GM21381 (cell line): ENCODE measurements around the gene ZBTB17.
"Not testable (repeated sequence)": the region's sequence is repeated elsewhere in the genome, so short reads cannot be mapped to it uniquely, and the experiment has no call there.

ENCODE experiments used
- ATAC-seq: cut with Tn5 transposase; IDR thresholded peaks from one replicate; pipeline ENCODE4 v1.9.1; 2021; ENCODE audit warnings: mild to moderate bottlenecking, moderate library complexity; ENCODE audit not compliant: unreplicated experiment

The ZBTB17 gene

GRCh38 chr1:15975805-15976680 lies at the start of gene ZBTB17:
TSS of gene ZBTB17 (minus strand) at chr1:15976101. CDS start at chr1:15948495, 27,606 bp downstream.
- peak; percentile 83 for ATAC-seq

GRCh38 chr1:16023050-16023653 lies 47.3 kb upstream of the ZBTB17 start:
- no peak for ATAC-seq

GRCh38 chr1:16022393-16022792 lies 46.5 kb upstream of the ZBTB17 start:
- no peak for ATAC-seq

GRCh38 chr1:16021681-16022080 lies 45.8 kb upstream of the ZBTB17 start, which contains the start of gene CLCNKA:
TSS of gene CLCNKA (plus strand) at chr1:16022036. CDS start at chr1:16022620, 584 bp downstream.
- ATAC-seq: no peak

- not testable (repeated sequence) for ATAC-seq
Observed at GRCh38 chr1:16020878-16021277, 45.0 kb upstream of the ZBTB17 start.

- ATAC-seq: no peak
Observed at GRCh38 chr1:16020325-16020724, 44.4 kb upstream of the ZBTB17 start.

GRCh38 chr1:16019644-16020277 lies 43.9 kb upstream of the ZBTB17 start:
- no peak for ATAC-seq

GRCh38 chr1:16018749-16019643 lies 43.1 kb upstream of the ZBTB17 start:
- no peak for ATAC-seq

GRCh38 chr1:16018308-16018707 lies 42.4 kb upstream of the ZBTB17 start:
- ATAC-seq: no peak

GRCh38 chr1:16017461-16018303 lies 41.8 kb upstream of the ZBTB17 start, which contains the start of gene HSPB7:
TSS of gene HSPB7 (minus strand) at chr1:16018043. CDS start at chr1:16017963, 80 bp downstream.
- no peak for ATAC-seq

- no peak for ATAC-seq
Observed at GRCh38 chr1:16017076-16017460, 41.2 kb upstream of the ZBTB17 start.

- ATAC-seq: no peak
Observed at GRCh38 chr1:16015960-16016901, 40.3 kb upstream of the ZBTB17 start.

- ATAC-seq: no peak
Observed at GRCh38 chr1:16015491-16015890, 39.6 kb upstream of the ZBTB17 start.

GRCh38 chr1:16014509-16015482 lies 38.9 kb upstream of the ZBTB17 start:
- ATAC-seq: no peak

GRCh38 chr1:16013908-16014258 lies 38.0 kb upstream of the ZBTB17 start:
- ATAC-seq: no peak

GRCh38 chr1:16013220-16013907 lies 37.5 kb upstream of the ZBTB17 start:
- ATAC-seq: no peak
